ENCODE data around the gene HSFX1.
"Not testable (repeated sequence)": the region's sequence is repeated elsewhere in the genome, so short reads cannot be mapped to it uniquely, and the experiment has no call there.

Gene HSFX1, protein sequence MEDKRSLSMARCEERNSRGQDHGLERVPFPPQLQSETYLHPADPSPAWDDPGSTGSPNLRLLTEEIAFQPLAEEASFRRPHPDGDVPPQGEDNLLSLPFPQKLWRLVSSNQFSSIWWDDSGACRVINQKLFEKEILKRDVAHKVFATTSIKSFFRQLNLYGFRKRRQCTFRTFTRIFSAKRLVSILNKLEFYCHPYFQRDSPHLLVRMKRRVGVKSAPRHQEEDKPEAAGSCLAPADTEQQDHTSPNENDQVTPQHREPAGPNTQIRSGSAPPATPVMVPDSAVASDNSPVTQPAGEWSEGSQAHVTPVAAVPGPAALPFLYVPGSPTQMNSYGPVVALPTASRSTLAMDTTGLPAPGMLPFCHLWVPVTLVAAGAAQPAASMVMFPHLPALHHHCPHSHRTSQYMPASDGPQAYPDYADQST

DNA sequence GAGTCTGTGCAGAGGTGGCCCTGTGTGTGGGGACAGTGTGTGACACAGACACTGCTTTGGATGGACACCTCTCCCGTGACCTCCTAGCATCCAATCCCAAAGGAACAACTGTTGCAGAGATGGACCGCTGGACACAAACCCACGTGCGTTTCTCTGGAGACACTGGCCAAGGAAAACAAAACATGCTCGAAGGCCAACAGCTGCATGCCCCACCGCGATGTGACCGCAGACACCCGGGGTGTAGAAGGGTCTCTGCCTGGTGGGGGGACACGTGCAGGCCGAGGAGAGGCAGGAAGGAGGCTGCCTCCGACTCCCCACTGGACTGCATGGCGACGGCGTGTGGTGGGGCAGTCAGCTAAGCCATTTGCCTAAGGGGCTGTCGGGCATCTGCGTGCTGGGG, at the start of gene HSFX1:
Gene HSFX1, plus strand, starts transcription at position 301 of the 400 bp plus-strand sequence. CDS start 614 bp downstream, outside the sequence.
- not testable (repeated sequence) for DNase-seq

DNA sequence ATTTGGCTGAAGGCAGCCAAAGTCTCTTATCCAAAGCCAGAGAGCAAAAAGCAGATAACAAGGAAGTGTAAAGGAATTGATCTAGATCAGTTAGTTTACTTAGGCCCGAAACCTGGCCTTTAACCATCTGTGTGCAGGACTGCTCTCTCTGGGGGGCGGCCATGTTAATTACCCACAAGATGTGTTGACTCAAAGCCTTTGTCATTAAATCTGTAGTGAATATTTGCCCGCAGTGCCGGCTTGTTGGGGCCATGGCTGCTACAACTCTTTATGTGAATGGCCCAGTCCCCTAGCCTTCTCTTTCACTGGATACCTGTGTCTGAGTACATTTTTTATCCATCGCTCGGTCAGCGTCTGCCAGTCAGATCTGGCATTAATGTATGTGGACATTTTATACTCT, 46.6 kb upstream of the HSFX1 start:
- DNase-seq = not testable (repeated sequence)

- not testable (repeated sequence) for DNase-seq
These were observed 31.6 kb upstream of the HSFX1 start for GRCh38 chrX:149742269-149742668.

- not testable (repeated sequence) for DNase-seq
These were observed 27.4 kb upstream of the HSFX1 start for GRCh38 chrX:149746390-149747007.

DNA sequence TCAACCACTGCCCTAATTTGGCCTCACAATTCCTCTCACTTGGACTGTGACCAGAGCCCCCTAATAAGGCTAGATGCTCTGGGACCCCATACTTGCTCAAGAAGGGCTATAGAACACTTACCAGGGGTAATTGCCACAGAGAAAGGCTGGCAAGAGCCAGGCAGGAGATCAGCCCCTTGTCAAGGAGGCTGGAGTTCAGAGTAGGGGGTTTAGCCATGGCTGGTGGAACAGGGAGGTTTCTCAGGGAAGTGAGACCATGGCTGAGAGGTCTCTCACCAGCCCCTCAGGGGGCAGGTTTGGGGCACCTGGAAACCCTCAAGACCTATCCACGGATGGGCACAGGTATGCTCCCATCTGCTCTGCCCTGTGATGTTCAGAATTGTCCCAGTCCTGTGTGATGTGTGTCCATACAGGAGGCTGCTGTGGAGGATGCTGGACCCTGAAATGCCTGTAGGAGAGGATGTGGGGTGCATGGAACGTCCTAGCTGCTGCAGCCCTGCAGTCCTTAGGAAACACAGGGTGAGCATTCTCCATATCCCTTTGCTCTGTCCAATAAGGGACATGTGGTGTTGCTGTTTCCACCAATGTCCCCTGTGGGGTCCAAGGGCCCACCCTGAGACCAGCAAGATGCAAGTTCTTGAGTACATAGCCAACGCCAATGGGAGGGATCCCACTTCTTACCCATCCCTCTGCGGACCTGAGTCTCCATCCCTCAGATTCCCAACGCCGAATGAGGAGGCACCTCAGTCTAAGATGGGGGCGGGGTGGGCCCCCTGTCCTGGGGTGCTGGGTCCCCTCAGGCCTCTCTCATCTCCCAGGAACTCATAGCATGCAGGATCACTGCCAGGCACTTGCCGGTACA, 16.4 kb upstream of the HSFX1 start:
- no peak for DNase-seq

DNA sequence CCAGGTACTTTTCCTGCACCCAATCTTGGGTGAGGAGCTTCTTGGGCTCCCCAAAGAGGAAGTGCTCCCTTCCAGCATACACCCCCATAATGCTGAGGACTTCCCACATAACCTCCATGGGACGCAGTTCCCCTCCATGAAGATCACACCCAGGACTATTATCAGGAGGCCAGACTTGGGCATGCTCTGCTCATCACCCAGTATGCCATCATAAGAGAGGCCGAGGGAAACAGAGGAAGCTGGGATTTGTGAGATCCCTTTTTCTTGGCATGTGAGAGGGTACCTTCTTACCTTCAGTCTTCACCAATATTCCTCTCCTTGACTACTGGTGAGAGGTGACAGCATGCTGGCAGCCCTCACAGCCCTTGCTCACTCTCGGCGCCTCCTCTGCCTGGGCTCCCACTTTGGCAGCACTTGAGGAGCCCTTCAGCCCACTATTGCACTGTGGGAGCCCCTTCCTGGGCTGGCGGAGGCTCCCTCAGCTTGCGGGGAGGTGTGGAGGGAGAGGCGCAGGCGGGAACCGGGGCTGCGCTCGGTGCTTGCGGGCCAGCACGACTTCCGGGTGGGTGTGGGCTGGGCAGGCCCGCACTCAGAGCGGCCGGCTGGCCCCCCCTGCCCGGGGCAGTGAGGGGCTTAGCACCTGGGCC, 15.7 kb upstream of the HSFX1 start:
- DNase-seq = no peak

DNA sequence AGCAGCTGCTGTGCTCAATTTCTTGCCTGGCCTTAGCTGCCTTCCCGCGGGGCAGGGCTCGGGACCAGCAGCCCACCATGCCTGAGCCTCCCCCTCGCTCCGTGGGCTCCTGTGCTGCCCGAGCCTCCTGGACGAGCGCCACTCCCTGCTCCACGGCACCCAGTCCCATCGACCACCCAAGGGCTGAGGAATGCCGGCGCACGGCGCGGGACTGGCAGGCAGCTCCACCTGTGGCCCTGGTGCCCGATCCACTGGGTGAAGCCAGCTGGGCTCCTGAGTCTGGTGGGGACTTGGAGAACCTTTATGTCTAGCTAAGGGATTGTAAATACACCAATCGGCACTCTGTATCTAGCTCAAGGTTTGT, 15.2 kb upstream of the HSFX1 start:
- DNase-seq = not testable (repeated sequence)

DNA sequence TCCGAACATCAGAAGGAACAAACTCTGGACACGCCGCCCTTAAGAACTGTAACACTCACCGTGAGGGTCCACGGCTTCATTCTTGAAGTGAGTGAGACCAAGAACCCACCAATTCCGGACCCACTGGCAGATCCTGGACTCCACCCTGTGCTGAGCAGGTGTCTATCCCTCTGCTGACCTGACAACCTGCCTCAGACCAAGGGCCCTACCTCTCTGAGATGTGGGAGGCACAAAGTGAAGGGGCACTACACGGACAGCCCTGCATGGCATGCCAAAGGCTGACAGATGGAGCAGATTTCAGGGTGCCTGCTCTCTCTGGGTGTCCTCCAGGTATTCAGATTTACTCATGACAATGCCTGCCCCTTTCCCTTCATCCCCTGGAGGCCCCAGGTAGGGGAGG, 14.0 kb upstream of the HSFX1 start:
- no peak for DNase-seq

DNA sequence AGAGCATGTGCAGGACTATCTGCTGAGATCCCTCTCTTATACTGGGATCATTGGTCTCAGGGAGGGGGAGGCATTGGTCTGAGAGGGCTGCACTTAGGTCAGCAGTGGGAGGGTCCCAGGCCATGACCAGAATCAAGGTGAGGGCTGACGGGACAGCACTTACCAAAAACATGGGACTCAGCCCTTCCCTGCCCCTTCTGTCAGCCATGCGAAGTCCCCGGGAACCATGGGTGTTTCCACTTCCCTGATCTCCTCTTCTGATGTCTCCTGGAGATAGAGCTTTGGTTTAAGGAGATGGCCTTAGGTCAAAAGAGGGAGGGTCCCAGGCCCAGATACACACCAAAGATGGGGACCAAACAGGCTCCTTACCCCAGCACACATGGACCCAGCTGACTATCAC, 12.9 kb upstream of the HSFX1 start:
- DNase-seq = no peak

GRCh38 chrX:149761858-149762674, 11.8 kb upstream of the HSFX1 start:
- DNase-seq = not testable (repeated sequence)

DNA sequence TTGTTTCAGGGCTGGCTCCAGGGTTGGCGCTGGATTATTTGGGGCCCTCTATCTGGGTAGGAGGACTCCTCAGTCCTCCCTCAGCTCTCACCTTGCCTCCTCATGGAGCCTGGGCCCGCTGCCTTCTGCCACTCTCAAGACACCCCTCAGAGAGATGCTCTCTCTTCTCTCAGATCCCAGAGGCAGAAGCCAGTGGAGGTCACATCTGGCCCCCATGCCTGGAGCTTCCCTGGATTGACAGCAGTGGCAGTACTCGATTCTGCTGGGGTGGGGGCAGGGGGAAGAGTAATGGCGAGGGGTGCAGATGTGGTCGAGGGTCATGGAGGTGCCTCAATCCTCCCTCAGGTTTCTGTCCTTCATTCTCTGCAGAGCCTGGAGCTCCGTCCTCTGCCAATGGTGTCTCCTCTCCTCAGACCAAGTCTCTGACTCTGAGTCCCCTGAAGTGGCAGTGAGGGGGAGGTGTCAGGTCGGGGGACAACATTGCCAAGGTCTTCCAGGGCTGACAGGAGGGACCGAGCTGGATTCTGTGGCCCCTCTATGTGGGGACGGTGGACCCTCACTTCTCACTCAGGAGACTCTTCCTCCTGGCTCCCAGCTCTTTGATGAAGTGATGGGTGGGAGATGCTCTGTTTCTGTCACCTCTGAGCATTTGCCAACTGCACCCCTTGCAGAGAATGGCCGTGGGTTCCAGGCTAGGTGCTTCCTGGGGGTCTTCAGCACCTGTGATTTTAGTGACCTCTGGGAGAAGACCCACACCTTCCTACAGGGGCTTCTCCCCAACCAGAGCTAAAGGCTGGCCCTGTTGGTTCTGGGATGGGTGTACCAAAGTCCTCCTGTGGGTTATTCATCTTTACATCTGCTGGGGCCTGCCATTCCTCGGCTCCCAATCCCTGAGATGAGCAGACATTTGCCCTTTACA, 10.9 kb upstream of the HSFX1 start:
- DNase-seq = no peak

DNA sequence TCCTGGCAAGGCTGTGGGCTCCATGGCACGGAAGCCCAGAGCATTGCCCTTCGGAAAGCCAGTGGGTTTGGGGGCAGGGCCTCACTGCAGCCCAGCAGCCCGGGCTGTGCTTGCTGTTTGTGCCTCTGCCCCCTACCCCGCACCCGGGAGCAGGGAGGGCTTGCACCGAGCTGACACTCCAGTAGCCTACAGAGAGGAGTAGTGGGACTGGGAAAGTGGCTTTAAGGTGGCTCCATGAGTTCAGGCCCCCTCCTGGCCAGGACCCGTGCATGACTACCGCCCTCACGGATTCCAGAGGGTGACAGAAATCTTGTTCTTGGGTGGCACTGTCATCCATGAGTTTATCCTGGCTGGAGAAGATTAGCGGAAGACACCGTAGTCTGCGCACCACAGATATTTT, 3.5 kb upstream of the HSFX1 start:
- DNase-seq = not testable (repeated sequence)

- not testable (repeated sequence) for DNase-seq
These were observed 842 bp upstream of the HSFX1 start for GRCh38 chrX:149773026-149773425.

DNA sequence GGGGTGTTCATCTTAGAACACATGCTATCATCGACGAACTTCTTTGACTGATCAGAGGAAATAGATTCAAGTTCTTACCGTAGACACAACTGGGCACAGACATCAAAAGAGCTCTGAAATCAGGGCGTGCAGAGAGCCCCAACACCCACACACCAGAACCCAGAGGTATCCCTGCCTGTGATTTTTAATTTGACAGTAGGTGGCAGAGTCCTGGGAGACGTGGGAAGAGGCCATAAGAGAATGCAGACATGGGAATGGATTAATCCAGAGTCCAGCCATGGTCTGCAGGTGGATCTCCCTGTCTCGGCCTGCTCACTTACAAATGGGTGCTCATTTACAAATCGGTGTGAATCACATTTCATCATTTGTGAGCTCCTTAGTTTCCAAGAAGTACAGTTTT, 4.1 kb downstream of the HSFX1 start:
- DNase-seq = not testable (repeated sequence)

- DNase-seq = not testable (repeated sequence)
These were observed 7.9 kb downstream of the HSFX1 start, which contains the start of gene MAGEA9 for GRCh38 chrX:149781727-149782126. Gene MAGEA9 (plus strand): TSS chrX:149781930. CDS start chrX:149786211, 4,281 bp downstream.

DNA sequence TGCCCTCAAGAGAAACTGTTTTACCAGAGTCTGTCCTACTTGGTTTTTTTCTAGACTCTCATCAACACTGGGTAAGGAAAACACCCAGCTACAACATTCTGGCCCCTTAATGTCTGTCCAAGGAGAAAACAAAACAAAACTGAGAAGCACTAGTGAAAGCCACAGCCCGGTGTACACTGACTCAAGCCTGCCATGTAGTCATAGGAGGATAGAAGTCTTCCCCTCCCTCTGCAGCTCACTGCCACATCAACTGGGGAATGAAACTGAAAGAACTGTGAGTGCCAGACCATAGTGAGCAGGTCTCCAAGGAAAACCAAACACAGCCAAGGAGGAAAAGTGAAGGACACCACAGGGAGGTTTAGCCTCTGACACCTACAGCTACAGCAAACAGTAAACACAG, 21.7 kb downstream of the HSFX1 start:
- DNase-seq = not testable (repeated sequence)

GRCh38 chrX:149799095-149799714, 25.3 kb downstream of the HSFX1 start:
- no peak for DNase-seq

DNA sequence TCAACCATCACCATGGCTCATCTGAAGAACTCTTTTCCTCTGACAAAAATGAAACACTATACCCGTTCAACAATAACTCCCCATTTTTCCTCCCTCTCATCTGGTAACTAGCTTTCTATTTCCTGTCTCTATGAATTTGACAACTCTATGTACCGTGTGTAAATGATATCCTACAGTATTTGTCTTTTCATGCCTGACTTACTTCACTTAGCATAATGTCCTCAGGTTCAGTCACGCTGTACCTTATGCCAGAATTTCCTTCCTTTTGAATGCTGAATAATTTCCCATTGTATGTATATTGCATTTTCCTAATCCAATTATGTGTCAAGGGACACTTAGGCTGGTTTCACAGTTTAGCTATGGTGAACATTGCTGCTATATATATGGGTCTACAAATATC, 26.1 kb downstream of the HSFX1 start:
- no peak for DNase-seq

- no peak for DNase-seq
These were observed 29.7 kb downstream of the HSFX1 start for GRCh38 chrX:149803458-149804062.

DNA sequence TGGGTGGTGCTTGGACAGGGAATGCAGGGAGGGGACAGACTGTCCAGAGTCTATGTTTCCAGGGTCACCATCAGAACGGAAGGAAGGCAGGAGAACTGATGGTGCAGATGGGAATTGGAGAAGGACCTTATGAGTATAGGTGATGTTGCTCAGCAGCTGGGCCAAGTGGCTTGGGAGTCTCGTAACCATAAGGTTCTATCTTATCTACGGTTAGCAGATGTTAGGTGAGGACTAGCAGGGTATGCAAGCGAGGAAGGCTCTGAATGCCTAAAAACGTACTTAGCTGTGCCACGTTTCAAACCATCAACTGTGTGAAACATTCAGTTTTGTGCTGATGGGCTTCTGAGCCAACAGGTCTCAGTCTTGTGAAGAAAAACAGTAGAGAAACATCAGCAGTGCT, 30.2 kb downstream of the HSFX1 start:
- DNase-seq = no peak
